Keratinocyte (primary cell): ENCODE measurements around the gene SHLD2. TPM values are rescaled to one million over a fixed set of nuclear protein-coding genes. Genes with fewer than 3 reads are reported as not detected.
"Not testable (repeated sequence)": the region's sequence is repeated elsewhere in the genome, so short reads cannot be mapped to it uniquely, and the experiment has no call there.

ENCODE experiments used
- DNase-seq: peaks from one replicate; pipeline ENCODE4 v3.0.0-alpha.2; 2011; ENCODE audit warnings: low read depth, missing footprints, low spot score
- FAIRE-seq: peaks from 2 replicates; lab custom pipeline; 2011; peaks lifted over from hg19 to GRCh38; lab: Jason Lieb, UNC
- H2AFZ ChIP-seq: 2 replicates; pipeline ENCODE4 v1.6.0; 2012; ENCODE audit warnings: low read length, control low read depth, inconsistent platforms; ENCODE audit not compliant: control insufficient read depth
- H3K27ac ChIP-seq: 2 replicates; pipeline ENCODE4 v1.5.1; 2011; ENCODE audit warnings: low read length; ENCODE audit not compliant: control insufficient read depth, insufficient read depth
- H3K27me3 ChIP-seq: 3 replicates; pipeline ENCODE4 v1.6.0; 2011; ENCODE audit warnings: low read length; ENCODE audit not compliant: control insufficient read depth, insufficient read depth; ENCODE audit errors: extremely low read depth
- H3K36me3 ChIP-seq, 2 experiments: 2 replicates in 1 of 2; 3 replicates in 1 of 2; pipeline ENCODE4 v1.5.1; 2011; ENCODE audit warnings: low read length in 2 of 2, mild to moderate bottlenecking in 1 of 2; ENCODE audit not compliant: control insufficient read depth in 2 of 2, insufficient read depth in 2 of 2; ENCODE audit errors: extremely low read depth in 1 of 2
- H3K4me1 ChIP-seq: 3 replicates; pipeline ENCODE4 v1.5.1; 2011; ENCODE audit warnings: low read length; ENCODE audit not compliant: control insufficient read depth, insufficient read depth; ENCODE audit errors: extremely low read depth
- H3K4me2 ChIP-seq: 3 replicates; pipeline ENCODE4 v1.6.0; 2011; ENCODE audit warnings: low read depth, low read length; ENCODE audit not compliant: control insufficient read depth, insufficient read depth; ENCODE audit errors: extremely low read depth
- H3K4me3 ChIP-seq, 3 experiments: fragments of 200-600 bp in 1 of 3; sonication (generic) in 1 of 3; 2 replicates in 2 of 3; 3 replicates in 1 of 3; pipeline ENCODE4 v1.5.1; 2011 to 2016; ENCODE audit warnings: low read length in 3 of 3, mild to moderate bottlenecking in 3 of 3, control low read depth in 2 of 3, inconsistent platforms in 1 of 3, low read depth in 1 of 3, mixed read lengths in 1 of 3, mixed run types in 1 of 3, moderate library complexity in 1 of 3; ENCODE audit not compliant: control insufficient read depth in 2 of 3, insufficient read depth in 2 of 3; ENCODE audit errors: extremely low read depth in 1 of 3
- H3K79me2 ChIP-seq: 2 replicates; pipeline ENCODE4 v1.6.0; 2012; ENCODE audit warnings: low read length; ENCODE audit not compliant: control insufficient read depth, insufficient read depth
- H3K9ac ChIP-seq: 3 replicates; pipeline ENCODE4 v1.6.0; 2011; ENCODE audit warnings: low read length; ENCODE audit not compliant: control insufficient read depth, insufficient read depth; ENCODE audit errors: extremely low read depth
- H3K9me1 ChIP-seq: 3 replicates; pipeline ENCODE4 v1.6.0; 2011; ENCODE audit warnings: low read length; ENCODE audit not compliant: control insufficient read depth, insufficient read depth; ENCODE audit errors: extremely low read depth
- H3K9me3 ChIP-seq: 2 replicates; pipeline ENCODE4 v1.5.1; 2012; ENCODE audit warnings: low read depth, low read length; ENCODE audit not compliant: control insufficient read depth
- H4K20me1 ChIP-seq: 3 replicates; pipeline ENCODE4 v1.6.0; 2011; ENCODE audit warnings: low read length; ENCODE audit not compliant: control insufficient read depth, insufficient read depth; ENCODE audit errors: extremely low read depth
- dilution Hi-C: fragments of 300-500 bp; cut with MboI; formaldehyde crosslinking; loops from one replicate; pipeline ENCODE4 v1.7.0; 2020; ENCODE audit warnings: low sequenced_read_pairs; ENCODE audit not compliant: extremely low pct_ligation_motif_present
- polyA plus RNA-seq, 5 experiments: library from polyadenylated mRNA; depleted of rRNA in 3 of 5; stranded (reverse) in 3 of 5; stranded (forward) in 1 of 5; unstranded in 1 of 5; fragments of >200 nt; gene quantifications; 1 replicate in 1 of 5; 2 replicates in 3 of 5; 3 replicates in 1 of 5; pipeline versions ENCODE4 v1.2.1 to v1.2.3, GENCODE V29; 2011 to 2012; ENCODE audit warnings: missing spikeins in 2 of 5, low read depth in 1 of 5, low replicate concordance in 1 of 5

The SHLD2 gene
- polyA plus RNA-seq, 1 donor (not counting 4 experiments of a cell fraction or from before 2014, with no cell fraction given): 15.8 TPM

DNA sequence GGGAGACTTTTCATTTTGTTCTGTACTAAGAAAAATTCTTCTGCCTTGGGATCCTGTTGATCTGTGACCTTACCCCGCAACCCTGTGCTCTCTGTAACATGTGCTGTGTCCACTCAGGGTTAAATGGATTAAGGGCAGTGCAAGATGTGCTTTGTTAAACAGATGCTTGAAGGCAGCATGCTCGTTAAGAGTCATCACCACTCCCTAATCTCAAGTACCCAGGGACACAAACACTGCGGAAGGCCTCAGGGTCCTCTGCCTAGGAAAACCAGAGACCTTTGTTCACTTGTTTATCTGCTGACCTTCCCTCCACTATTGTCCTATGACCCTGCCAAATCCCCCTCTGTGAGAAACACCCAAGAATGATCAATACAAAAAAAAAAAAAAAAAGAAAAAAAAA, 13.4 kb upstream of the SHLD2 start:
- H3K27ac ChIP-seq: peak overlapping the region; percentile 86
- dilution Hi-C loops, H3K36me3 ChIP-seq, DNase-seq, H3K4me3 ChIP-seq, H4K20me1 ChIP-seq, H2AFZ ChIP-seq, H3K9me3 ChIP-seq, H3K27me3 ChIP-seq, H3K4me2 ChIP-seq, FAIRE-seq, H3K9me1 ChIP-seq: not testable (repeated sequence)
- peak overlapping the region; percentile 44 for H3K9ac ChIP-seq
- peaks cover 44% of the 10 kb centered on the region for H3K79me2 ChIP-seq
- peaks cover 27% of the 10 kb centered on the region for H3K4me1 ChIP-seq

DNA sequence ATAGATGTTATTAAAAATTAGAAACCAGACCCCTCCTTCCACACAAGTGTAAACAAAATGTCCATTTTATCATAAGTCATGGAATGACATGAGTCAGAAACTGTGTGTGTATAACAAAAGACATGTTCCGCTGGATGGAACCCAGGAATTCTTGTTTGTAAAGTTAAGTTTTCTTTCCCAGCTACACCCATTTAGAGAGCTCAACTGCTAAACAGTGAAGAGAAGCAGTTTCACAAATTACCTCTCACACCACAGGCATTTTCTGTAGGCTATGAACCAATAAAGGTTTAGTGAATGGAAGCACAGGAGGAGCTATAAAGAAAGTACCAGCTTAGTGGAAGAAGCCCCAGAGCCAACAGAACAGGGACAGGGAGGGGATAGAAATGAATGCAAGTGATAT, 12.8 kb upstream of the SHLD2 start:
- H3K4me3 ChIP-seq, H2AFZ ChIP-seq, H4K20me1 ChIP-seq, H3K9me1 ChIP-seq, H3K9me3 ChIP-seq, DNase-seq, H3K36me3 ChIP-seq, dilution Hi-C loops, H3K27me3 ChIP-seq: not testable (repeated sequence)
- Histone ChIP-seq H3K4me2 (peak overlapping the region; percentile 31), H3K79me2 (peaks cover 50% of the 10 kb centered on the region), H3K4me1 (peaks cover 27% of the 10 kb centered on the region), H3K27ac (peak overlapping the region; percentile 86), H3K9ac (peak overlapping the region; percentile 58)
- FAIRE-seq: peak; percentile 56

DNA sequence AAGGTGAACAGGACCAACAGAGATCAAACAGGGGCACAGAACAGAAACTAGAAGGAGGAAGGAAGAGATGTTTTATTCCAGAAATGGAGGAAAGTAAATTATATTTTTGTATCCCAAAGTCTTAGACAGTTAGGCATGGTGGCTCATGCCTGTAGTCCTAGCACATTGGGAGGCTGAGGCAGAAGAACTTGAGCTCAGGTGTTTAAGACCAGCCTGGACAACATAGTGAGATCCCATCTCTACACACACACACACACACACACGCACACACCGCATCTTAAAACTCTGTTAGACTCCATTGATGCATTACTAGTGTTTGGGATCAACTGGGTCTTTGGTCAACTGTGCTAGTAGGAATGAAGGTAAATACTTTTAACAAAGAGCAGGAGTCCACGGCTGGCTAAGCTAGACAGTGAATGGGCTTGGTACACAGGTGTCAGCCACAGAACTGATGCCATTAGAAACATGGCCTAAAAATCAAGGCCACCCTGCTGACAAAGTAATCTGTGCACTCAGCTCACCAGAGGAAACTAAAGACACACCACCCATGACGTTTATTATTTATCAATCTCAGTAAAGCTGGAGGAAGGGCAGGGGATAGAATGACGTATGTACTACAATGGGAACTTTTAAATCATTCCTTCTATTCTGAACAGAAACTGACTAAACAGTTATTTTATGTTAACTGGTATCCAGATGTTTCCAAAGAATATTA, 11.3 kb upstream of the SHLD2 start:
- peaks cover 53% of the 10 kb centered on the region for H3K79me2 ChIP-seq
- H3K9me1 ChIP-seq, H3K36me3 ChIP-seq, H3K9me3 ChIP-seq, dilution Hi-C loops, H3K27me3 ChIP-seq, DNase-seq, FAIRE-seq, H3K4me3 ChIP-seq, H2AFZ ChIP-seq, H4K20me1 ChIP-seq: not testable (repeated sequence)
- peaks cover 27% of the 10 kb centered on the region for H3K4me1 ChIP-seq
- peak overlapping the region; percentile 22 for H3K4me2 ChIP-seq
- H3K9ac ChIP-seq: peak overlapping the region; percentile 59
- H3K27ac ChIP-seq: peak overlapping the region; percentile 86

DNA sequence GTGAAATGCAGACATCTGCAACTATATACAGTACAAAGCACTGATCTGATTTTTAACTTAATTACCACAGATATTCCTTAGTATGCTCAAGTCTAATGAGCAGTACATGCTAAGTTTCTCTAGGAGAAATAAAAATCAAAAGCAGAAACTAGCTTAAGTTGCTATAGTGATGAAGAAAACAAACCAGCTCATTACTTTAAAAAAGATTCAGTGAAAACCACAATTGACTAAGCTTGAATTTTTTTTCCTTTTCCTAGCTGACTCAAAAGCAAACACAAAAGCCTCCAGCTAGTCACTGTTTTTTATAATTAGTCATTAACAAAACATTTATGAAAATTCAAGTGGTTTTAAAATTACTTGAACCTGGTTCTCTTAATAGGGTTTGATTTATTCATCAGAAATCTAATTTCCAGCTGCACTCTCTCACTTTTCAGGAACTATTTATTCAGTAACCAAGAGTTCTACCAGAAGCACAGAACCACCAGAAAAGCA, 10.7 kb upstream of the SHLD2 start:
- H3K27me3 ChIP-seq, dilution Hi-C loops, H3K4me3 ChIP-seq, H3K9me1 ChIP-seq, H3K9me3 ChIP-seq, FAIRE-seq, H4K20me1 ChIP-seq, H2AFZ ChIP-seq, DNase-seq, H3K36me3 ChIP-seq: not testable (repeated sequence)
- H3K4me2 ChIP-seq: peak overlapping the region; percentile 69
- peak overlapping the region; percentile 59 for H3K9ac ChIP-seq
- peaks cover 27% of the 10 kb centered on the region for H3K4me1 ChIP-seq
- H3K79me2 ChIP-seq: peaks cover 56% of the 10 kb centered on the region
- H3K27ac ChIP-seq: peak overlapping the region; percentile 86
